WTC11 (cell line): ENCODE measurements around the gene HACD2. TPM values are rescaled to one million over a fixed set of nuclear protein-coding genes. Genes with fewer than 3 reads are reported as not detected.

ENCODE experiments used
- ATAC-seq: fragments of 200-7000 bp; cut with Tn5 transposase; 2 replicates; pipeline ENCODE4 v1.10.0; 2021; ENCODE audit warnings: mild to moderate bottlenecking, moderate library complexity
- CTCF ChIA-PET: fragments of 300-600 bp; sonication (Branson Sonifier 250); formaldehyde crosslinking; loops from one replicate; lab custom pipeline; 2021; ENCODE audit warnings: antibody characterized with exemption; lab: Charles Lee
- POLR2A ChIA-PET: fragments of 350-600 bp; sonication (Branson Sonifier 250); formaldehyde crosslinking; loops from one replicate; lab custom pipeline; 2021; ENCODE audit warnings: antibody characterized with exemption; lab: Charles Lee
- DNase-seq: peaks from one replicate; pipeline ENCODE4 v3.0.0; 2021; ENCODE audit warnings: low spot score
- H3K27ac Mint-ChIP-seq: 2 replicates; pipeline ENCODE4 v1.8.0; 2021; ENCODE audit warnings: mixed read lengths
- H3K27me3 Mint-ChIP-seq: 2 replicates; pipeline ENCODE4 v1.8.0; 2021; ENCODE audit warnings: low read depth, mild to moderate bottlenecking, moderate library complexity, mixed read lengths
- H3K36me3 Mint-ChIP-seq: 2 replicates; pipeline ENCODE4 v1.8.0; 2021; ENCODE audit warnings: mixed read lengths
- H3K4me1 Mint-ChIP-seq: 2 replicates; pipeline ENCODE4 v1.8.0; 2022; ENCODE audit warnings: mixed read lengths
- H3K4me3 Mint-ChIP-seq: 2 replicates; pipeline ENCODE4 v1.8.0; 2021; ENCODE audit warnings: mild to moderate bottlenecking, moderate library complexity, mixed read lengths
- H3K9me3 Mint-ChIP-seq: 2 replicates; pipeline ENCODE4 v1.8.0; 2021; ENCODE audit warnings: mixed read lengths
- ARID4B ChIP-seq: sonication (generic); formaldehyde crosslinking; IDR thresholded peaks from 2 replicates; pipeline ENCODE4 v1.8.0; 2023; ENCODE audit warnings: missing genetic modification reagents, mild to moderate bottlenecking, borderline replicate concordance
- ATF3 ChIP-seq: sonication (generic); formaldehyde crosslinking; conservative IDR thresholded peaks from 2 replicates; pipeline ENCODE4 v1.8.1; 2022; ENCODE audit warnings: mild to moderate bottlenecking, missing genetic modification reagents
- CBFB ChIP-seq: sonication (generic); formaldehyde crosslinking; IDR thresholded peaks from 2 replicates; pipeline ENCODE4 v1.8.1; 2022; ENCODE audit warnings: mild to moderate bottlenecking, low read depth, missing genetic modification reagents
- ESRRA ChIP-seq: sonication (generic); formaldehyde crosslinking; IDR thresholded peaks from 2 replicates; pipeline ENCODE4 v1.8.1; 2022; ENCODE audit warnings: mild to moderate bottlenecking, missing genetic modification reagents, borderline replicate concordance
- FOXP1 ChIP-seq: sonication (generic); formaldehyde crosslinking; IDR thresholded peaks from 2 replicates; pipeline ENCODE4 v1.8.0; 2022; ENCODE audit warnings: missing genetic modification reagents, mild to moderate bottlenecking, moderate library complexity, borderline replicate concordance
- GRHL2 ChIP-seq: fragments of 250-450 bp; sonication (Bioruptor Pico); IDR thresholded peaks from 2 replicates; pipeline ENCODE4 v1.8.0; 2022; ENCODE audit warnings: mild to moderate bottlenecking, moderate library complexity; ENCODE audit not compliant: insufficient replicate concordance, severe bottlenecking
- JAZF1 ChIP-seq: fragments of 250-450 bp; sonication (Bioruptor Pico); IDR thresholded peaks from 2 replicates; pipeline ENCODE4 v1.9.0; 2021; ENCODE audit warnings: moderate library complexity, mild to moderate bottlenecking, inconsistent platforms
- MAX ChIP-seq: sonication (generic); formaldehyde crosslinking; IDR thresholded peaks from 2 replicates; pipeline ENCODE4 v1.8.0; 2022; ENCODE audit warnings: mild to moderate bottlenecking, missing genetic modification reagents
- USF1 ChIP-seq: sonication (generic); formaldehyde crosslinking; IDR thresholded peaks from 2 replicates; pipeline ENCODE4 v1.8.0; 2022; ENCODE audit warnings: mild to moderate bottlenecking, missing genetic modification reagents
- USF2 ChIP-seq: sonication (generic); formaldehyde crosslinking; IDR thresholded peaks from 2 replicates; pipeline ENCODE4 v1.8.1; 2023; ENCODE audit warnings: mild to moderate bottlenecking, missing genetic modification reagents, moderate library complexity
- ZMAT4 ChIP-seq: fragments of 250-450 bp; sonication (Bioruptor Pico); IDR thresholded peaks from 2 replicates; pipeline ENCODE4 v1.9.0; 2021; ENCODE audit warnings: mild to moderate bottlenecking
- ZNF232 ChIP-seq: sonication (generic); formaldehyde crosslinking; IDR thresholded peaks from 2 replicates; pipeline ENCODE4 v1.8.0; 2022; ENCODE audit warnings: mild to moderate bottlenecking, missing genetic modification reagents
- ZNF532 ChIP-seq: fragments of 250-450 bp; sonication (Bioruptor Pico); IDR thresholded peaks from 2 replicates; pipeline ENCODE4 v1.9.0; 2021; ENCODE audit warnings: mild to moderate bottlenecking, borderline replicate concordance
- total RNA-seq: library from RNA; stranded (reverse); gene quantifications from 3 replicates; pipeline ENCODE4 v1.2.3, GENCODE V29; 2021
- TF ChIP-seq, protein P1 (sequence below): sonication (generic); formaldehyde crosslinking; IDR thresholded peaks from 2 replicates; pipeline ENCODE4 v1.8.1; 2023; ENCODE audit warnings: mild to moderate bottlenecking, missing genetic modification reagents, moderate library complexity

HACD2 gene
- total RNA-seq, 1 experiment from 2014 or later: 26.1 TPM

- Mint-ChIP-seq H3K27ac (no peak overlapping the region), H3K9me3 (no peaks in the 10 kb centered on the region), H3K27me3 (peaks cover under 1% of the 10 kb centered on the region; the same call in 1 of the 2 replicates), H3K4me3 (no peak overlapping the region), H3K4me1 (peaks cover 14% of the 10 kb centered on the region), H3K36me3 (peaks cover 9% of the 10 kb centered on the region)
- DNase-seq: no peak
- TF ChIP-seq ATF3 (CRISPR knock-in tag): no peak
- TF ChIP-seq ZNF232 (CRISPR knock-in tag): no peak
- TF ChIP-seq MAX (CRISPR knock-in tag): no peak
- TF ChIP-seq CBFB (CRISPR knock-in tag): no peak
- TF ChIP-seq ARID4B (CRISPR knock-in tag): no peak
- no peak for TF ChIP-seq GRHL2 (CRISPR knock-in tag)
- no peak for TF ChIP-seq ZMAT4
- no peak for ATAC-seq
- ChIA-PET POLR2A (no interaction called here), CTCF (interaction anchor here (0.6 kb wide), 1 partner anchor 109 kb away, joined by 4 read pairs; no protein-coding TSS in a partner anchor)
Observed at GRCh38 chr3:123511084-123511483, 73.8 kb downstream of the HACD2 start.

- ChIA-PET CTCF (no interaction called here), POLR2A (no interaction called here)
- Mint-ChIP-seq H3K27ac (no peak overlapping the region), H3K36me3 (peaks cover 9% of the 10 kb centered on the region; the same call in 1 of the 2 replicates), H3K9me3 (no peaks in the 10 kb centered on the region), H3K4me3 (no peak overlapping the region), H3K4me1 (peaks cover 18% of the 10 kb centered on the region), H3K27me3 (peaks cover 26% of the 10 kb centered on the region)
- TF ChIP-seq, protein P1, sequence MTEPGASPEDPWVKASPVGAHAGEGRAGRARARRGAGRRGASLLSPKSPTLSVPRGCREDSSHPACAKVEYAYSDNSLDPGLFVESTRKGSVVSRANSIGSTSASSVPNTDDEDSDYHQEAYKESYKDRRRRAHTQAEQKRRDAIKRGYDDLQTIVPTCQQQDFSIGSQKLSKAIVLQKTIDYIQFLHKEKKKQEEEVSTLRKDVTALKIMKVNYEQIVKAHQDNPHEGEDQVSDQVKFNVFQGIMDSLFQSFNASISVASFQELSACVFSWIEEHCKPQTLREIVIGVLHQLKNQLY: no peak
- TF ChIP-seq ZNF532 (CRISPR knock-in tag) (no peak), FOXP1 (no peak), JAZF1 (no peak), USF1 (no peak), ESRRA (CRISPR knock-in tag) (no peak), USF2 (CRISPR knock-in tag) (no peak)
- no peak for ATAC-seq
- no peak for DNase-seq
Observed at GRCh38 chr3:123508178-123508577, 76.7 kb downstream of the HACD2 start.
